Stimulated activated CD8-positive, alpha-beta memory T cell treated with anti-CD3 and anti-CD28 coated beads, Interleukin-7, amount 100 ng/mL, for 48 hours (primary cell): Measurements from ENCODE around the gene ST8SIA2.

Source experiments
- DNase-seq, 2 donors: peaks; one replicate each; pipeline ENCODE4 v3.0.0-alpha.2; 2020; ENCODE audit warnings: low read depth in 1 of 2; ENCODE audit errors: extremely low read depth in 1 of 2

The ST8SIA2 gene, protein sequence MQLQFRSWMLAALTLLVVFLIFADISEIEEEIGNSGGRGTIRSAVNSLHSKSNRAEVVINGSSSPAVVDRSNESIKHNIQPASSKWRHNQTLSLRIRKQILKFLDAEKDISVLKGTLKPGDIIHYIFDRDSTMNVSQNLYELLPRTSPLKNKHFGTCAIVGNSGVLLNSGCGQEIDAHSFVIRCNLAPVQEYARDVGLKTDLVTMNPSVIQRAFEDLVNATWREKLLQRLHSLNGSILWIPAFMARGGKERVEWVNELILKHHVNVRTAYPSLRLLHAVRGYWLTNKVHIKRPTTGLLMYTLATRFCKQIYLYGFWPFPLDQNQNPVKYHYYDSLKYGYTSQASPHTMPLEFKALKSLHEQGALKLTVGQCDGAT

DNA sequence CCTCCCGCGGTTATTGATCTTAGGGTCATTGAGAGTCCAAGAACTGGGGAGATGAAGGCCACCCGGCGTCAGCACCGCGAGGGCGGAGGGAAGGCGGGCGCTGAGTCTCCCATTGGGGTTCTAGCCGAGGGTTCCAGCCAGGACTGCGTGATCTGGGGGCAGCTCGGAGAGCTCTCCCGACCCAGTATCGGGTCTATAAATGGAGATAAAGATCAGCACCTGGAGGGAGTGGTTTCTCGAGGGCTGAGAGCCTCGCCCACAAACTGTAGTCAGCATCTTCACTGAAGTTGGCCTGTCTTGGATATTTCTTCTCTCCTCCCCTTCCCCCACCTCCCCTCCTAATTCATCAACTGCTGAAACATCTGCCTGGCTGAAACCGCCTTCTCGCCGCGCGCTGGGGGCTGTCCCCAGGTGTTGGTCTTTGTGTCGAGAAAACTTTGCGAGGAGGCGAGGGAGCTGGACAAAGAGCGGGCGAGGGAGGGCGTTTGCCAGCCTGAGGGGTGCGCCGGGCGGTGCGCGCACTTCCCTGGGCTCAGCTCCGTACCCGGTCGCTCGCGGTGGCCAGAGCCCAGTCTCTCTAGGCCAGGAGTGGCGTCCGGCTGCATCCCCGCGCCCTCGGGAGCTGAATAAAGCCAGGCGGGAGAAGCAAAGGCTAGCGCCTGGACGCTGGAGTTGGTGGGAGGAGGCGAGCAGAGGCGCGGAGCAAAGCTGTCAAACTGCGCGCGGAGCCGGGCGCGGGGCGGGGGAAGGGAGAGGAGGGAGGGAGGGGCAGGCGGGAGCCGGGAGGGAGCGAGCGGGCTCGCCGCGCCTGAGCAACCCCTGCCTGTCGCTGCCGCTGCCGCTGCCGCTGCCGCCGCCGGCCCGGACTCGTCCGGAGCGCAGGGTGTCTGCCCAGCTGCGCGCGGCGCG lies at the start of gene ST8SIA2:
TSS of gene ST8SIA2 (plus strand) at position 811 of the 909 bp plus-strand sequence. CDS start 184 bp downstream, outside the sequence.
- DNase-seq = no peak

DNA sequence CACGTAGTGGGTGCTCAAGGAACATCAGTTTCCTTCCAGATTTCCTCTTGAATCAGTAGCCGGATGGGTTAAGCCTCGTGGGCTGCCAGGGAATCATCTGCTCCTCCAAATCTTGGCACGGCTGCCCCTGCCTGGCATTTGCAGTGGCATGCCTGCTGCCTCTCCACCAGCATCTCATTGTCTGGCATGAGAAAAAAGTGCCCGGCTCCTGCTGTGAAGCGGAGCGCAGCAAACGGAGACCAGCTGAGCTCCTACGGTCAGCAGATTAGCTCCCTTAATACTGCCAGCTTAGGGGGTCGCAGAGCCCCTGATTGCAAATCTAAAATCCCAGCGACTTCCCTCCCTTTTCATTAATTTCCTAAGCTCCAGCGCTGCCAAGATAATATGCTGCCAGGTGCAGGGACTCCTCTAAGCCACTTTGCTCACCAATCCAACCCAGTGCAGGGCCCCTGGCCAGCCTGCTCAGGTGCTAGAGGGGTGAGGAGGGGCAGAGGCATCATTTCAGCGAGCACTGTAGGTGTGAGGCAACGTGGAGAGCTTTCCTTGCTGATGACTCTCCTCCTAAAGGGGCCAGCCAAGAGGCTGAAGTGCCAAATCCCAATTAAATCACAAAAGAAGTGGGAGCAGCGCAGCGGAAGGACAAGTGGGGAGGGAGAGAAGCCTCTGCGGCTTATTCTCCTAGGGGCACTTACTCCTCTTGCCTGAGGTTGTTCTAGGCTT lies 49.6 kb upstream of the ST8SIA2 start:
- no peak for DNase-seq

DNA sequence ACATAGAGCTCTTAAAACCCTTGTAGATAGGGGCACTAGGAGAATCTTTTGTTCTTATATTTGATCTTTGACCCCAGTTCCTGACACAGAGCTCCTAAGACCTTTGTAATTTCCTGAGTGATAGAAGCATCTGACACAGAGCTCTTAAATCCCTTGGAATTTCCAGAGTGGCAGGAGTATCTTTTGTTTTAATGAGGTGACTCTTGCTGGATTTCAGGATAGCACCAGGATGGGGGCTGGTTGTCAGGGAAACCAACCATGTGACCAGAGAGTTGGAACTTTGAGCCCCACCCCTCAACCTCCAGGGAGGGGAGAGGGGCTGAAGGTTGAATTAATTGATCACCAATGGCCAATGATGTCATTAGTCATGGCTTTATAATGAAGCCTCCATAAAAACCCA lies 47.6 kb upstream of the ST8SIA2 start:
- DNase-seq = no peak

DNA sequence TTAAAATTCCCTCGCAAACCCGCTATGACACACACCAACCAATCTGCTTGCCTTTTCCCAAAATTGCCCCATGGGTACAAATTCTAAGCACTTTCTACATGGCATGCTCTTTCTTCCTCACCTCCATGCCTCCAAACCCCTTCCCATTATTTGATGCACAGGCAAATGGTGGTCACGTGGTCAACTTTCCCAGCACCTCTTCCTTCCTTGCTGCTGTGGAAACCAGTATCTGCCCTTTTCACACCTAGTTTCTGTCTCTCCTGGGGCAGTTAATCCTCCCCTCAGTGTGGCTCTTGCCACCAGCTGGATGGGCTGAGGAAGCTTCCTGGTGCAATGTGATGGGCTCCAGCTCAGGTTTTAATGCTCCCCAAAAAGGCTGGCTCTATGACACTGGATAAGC lies 38.4 kb upstream of the ST8SIA2 start:
- DNase-seq = no peak

DNA sequence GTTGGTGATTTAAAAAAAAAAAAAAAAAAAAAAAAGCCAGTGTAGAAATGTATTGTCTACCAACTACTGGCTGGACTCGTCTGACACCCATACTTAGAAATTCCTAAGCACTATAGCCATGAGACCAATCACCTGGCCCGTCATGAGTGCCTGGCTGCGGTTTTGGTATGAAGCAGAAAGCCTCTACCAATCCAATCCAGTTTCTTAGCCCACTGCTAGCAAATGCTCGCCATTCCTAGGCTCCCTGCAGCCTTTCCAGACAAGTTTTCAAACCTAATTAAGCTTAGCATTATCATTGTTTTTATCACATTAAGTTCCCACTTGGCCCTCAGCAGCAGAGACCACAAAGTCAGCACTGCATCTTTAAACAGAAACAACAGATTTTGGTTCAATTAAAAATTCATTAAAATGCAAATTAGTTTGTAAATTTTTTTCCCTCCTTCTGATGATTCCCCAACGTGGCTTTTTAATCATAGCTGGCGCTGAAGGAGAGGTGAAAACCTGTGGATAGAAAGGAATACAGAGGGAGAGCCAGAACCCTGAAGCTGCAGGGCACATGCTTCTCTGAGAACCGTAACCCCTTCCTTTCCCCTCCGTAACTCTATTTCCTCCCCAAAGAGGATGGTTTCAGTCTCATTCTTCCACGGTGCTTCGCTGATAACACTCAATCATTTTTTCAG lies 32.2 kb upstream of the ST8SIA2 start:
- no peak for DNase-seq

DNA sequence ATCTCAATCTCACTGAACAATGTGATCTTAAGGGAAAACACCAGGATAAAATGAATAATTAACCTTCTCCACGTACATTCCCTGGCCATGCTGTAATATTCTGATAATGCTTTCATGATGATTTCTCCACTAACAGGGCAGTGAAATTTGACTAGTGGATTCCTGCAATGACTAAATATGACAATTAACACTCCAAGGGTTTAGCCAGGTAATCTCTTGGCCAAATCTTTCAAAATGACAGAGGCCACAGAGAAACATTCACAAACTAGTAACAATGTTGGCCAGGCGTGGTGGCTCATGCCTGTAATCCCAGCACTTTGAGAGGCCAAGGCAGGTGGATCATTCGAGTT lies 31.7 kb upstream of the ST8SIA2 start:
- no peak for DNase-seq

DNA sequence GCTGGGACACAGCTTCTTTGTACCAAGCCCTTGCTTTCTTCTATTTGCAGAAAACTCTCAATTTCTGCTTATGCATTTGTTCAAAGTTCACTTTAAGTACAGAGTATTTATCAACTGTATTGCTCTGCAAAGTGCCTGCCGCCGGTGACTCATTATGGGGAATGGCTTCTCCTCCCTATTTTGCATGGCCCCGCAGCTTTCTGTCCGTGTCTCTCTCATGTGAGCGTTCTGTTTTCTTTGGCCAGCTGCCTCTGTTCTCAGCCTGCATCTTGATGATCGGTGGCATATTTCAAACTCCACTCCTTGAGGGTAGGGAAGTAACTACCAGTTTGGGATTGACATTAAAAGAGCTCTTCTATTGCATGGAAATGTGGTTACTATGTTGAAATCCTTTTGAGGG lies 28.6 kb upstream of the ST8SIA2 start:
- no peak for DNase-seq

DNA sequence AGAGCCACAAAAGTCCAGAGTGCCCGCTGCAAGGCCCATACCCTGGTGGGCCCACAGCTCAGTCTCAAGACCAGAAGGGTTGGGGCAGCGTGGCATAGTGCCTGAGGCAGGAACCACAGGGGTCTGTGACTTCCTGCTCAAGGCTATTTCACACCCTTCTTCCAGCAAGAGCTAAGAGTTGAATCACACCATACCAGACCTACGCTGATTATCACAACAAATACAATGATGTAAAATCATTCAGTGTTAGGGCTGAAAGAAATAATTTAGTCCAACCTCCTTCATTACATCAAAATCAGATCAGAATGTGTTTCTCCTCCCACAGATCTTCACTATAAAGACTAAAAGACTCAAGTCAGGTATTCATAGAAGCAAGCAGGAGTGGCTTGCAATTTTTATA lies 27.8 kb upstream of the ST8SIA2 start:
- no peak for DNase-seq

DNA sequence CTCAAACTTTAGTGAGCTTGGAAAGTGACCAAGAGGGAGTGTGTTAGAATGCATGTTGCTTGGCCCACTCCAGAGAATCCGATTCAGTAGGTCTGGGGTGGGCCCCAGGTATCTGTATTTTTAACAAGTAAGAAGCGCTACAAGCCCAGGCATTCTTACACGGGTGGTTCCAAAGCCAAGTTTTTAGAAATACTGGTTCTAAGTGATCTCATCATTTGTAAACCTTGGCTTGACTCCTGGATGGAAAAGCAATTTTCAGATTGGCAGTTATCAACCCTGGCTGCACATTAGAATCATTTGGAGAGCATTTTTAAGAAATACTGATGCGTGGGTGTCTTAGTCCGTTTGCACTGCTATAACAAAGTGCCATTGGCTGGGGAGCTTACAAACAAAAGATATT lies 27.3 kb upstream of the ST8SIA2 start:
- no peak for DNase-seq

DNA sequence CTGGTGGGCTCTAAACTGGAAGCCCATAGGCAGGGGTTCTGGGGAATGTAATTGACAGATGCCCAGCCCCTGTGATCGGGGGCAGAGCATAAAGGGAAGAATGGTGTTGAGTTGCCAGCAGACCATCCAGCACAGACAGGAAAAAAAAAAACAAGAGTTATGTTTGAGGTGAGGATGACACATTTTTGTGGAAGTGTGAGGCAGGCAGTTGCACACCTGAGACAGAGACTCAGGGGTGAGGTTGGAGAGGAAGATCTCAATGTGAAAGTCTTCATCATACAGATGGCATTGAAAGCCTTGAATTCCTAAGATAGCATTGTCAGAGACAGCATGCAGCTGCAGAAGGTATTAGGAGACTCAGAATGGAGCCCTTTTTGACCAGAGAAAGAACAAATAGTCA lies 18.6 kb upstream of the ST8SIA2 start:
- DNase-seq = no peak

DNA sequence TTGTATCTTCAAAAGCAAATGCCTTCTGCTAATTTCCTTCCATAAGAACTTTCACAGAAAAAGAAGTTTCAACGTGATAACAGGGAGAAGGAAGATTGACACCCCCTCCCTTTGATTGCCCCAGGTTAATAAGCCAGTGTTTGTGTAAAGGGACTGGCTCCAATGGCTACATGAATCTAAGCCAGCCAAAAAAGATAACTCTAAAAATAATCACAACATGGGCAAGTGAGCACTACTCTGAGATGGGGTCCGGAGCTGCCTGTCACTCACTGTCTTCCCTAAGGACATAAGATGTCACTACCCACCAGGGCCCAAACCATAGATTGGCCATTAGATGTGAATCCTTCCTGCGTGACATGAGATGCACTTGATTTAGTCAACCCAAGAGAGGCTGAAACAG lies 17.6 kb upstream of the ST8SIA2 start:
- DNase-seq = no peak

DNA sequence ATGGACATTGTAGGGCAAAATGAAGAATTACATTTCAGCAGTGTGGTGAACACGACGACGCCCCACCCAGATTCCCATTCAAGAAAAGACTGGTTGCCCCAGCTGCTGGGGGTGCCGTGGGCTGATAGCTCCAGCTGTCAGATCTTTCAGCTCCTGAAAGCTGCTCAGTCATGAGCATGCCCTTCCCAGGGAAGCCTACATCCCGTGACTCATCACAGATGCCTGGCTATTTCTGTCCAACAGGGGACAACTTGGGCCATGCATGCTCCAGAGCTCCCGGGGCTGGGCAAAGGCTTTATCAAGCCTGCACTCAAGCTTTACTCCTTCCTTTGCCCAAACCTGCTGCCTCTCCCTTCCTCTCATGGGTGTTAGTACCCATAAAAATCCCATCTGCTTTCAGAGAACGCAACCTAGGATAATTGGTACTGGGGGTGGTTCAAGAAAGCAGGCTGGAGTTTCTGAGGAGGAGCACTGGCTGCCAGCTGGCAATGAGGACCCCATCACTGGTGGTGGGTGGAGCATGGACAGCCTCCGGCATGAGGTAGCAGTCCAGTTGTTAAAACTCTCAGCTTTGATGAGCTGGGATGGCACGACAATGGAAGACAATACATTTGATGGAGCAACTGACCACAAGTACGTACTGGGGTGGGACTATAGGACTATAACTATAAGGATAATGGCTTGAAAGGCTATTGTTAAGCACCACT lies 16.4 kb upstream of the ST8SIA2 start:
- DNase-seq = no peak

DNA sequence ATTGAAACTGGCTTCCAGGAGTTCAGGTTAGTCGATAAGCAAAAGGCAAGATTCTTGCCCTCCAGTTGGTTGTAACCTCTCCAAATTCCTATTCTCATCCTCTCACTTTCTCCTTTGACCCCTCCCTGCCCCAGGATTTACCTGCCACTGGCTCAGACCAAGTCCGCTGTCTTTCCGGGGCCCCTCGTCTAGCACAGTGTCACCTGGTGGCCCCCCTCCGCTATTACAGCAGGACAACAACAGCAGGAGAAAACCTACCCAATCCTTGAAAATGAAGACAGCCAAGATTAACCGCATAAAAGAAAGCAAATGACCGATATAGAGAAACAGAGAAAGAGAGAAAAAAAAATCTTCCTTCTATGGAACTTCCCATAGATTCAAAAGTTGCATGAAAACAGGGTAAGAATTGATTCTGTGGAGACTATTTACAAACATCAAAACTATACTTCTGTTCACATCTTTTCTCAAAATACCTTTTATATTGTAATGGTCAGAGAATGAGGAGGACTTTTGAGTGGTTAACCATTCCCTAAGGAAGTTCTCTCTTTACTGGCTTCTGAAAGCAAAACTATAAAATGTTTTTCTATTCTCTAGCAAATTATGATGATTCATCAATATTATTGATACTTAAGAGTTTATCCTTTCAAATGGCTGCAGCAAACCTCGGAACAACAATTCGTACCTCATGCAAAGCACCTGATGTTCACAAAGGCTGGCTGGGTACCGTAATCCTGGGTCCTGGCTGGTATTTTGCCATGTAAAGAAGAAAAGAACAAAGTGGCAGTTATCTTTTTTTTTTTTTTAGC lies 10.0 kb upstream of the ST8SIA2 start:
- no peak for DNase-seq

DNA sequence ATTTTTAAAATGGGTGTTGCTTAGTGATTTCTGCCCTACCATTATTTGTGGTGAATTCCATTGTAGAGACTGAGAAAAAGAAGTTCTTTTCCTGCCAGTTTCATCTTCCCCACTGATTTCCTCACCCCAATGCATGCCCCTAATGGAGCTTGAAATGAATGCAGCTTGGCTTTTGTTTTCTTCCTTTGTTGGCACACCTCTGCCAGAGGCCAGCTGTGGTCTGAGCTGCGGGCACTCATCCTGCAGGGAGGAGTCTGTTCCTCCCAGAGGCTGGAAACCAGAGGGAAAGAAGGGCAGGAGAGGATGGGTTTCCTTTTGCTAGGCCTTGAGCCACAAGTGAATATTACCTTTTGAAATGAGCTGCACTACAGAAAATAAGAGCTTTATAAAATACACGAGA lies 9.3 kb upstream of the ST8SIA2 start:
- no peak for DNase-seq

DNA sequence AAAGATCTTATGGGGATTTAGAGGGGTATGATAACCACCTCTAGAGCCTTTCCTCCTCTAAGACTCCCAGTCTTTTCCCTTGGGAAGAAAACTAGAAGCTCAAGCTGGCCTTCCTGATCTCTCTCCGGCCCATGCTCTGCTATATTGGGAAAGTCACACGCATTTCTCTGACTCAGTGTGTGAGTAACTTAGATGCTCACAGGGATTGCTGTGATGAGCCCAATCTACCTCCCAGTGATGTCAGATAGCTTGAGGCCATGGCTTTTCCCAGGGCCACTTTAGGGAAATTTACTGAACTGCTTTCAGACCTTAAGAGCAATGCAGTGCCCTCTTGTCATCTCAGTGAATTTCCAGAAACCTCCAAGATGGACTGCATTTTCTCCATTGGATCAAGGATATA lies 8.6 kb upstream of the ST8SIA2 start:
- no peak for DNase-seq

DNA sequence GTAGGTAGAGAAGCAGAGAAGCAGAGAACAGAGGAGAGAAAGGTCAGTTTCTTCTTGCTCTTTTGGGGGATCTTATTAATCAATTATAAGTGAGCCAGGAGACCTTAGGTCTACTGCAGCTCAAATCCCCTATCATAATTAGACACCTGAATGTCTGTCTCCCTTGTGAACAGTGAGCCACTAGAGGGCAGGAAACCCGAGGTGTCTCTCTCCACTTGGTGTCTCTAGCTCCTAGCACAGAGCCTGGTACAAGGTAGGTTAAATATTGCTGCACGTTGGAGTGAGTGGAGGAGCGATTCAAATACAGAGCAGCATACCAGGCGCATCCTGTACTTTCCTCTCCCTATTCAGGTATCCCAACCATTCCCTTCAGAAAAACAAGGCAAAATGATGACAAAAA lies 2.0 kb upstream of the ST8SIA2 start:
- DNase-seq = peak in 1 of 2 donors; percentile 25

DNA sequence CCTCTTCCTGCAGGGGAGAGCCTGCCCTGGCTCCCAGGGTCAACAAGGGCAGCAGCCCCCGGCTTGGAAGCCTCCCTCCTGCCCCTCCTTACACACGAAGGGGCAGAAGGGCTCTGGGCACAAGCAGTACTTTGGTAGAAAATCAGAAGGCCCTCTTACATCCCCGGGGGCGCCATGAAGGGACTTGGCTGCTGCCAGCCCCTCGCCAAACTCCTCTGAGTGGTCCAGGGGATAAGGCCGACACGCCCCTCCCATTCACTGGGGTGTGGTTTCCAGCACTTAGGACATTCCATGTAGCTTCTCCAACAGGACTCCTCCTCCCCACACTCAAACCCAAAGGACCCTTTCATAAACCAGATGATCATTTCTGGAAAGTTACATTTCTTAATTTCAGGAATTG lies 1.2 kb upstream of the ST8SIA2 start:
- no peak for DNase-seq

DNA sequence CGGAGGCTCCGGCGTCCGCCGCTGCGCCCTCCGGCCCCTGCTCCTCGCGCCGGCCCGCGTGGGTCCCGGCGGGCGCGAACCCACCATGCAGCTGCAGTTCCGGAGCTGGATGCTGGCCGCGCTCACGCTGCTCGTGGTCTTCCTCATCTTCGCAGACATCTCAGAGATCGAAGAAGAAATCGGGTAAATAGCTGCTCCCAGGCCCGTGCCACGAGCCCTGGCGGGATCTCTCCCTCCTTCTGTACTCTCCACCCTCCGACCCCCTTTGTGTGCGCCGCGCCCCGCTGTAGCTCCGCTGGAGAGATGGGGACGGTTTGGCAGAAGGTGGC lies 263 bp downstream of the ST8SIA2 start:
- no peak for DNase-seq

DNA sequence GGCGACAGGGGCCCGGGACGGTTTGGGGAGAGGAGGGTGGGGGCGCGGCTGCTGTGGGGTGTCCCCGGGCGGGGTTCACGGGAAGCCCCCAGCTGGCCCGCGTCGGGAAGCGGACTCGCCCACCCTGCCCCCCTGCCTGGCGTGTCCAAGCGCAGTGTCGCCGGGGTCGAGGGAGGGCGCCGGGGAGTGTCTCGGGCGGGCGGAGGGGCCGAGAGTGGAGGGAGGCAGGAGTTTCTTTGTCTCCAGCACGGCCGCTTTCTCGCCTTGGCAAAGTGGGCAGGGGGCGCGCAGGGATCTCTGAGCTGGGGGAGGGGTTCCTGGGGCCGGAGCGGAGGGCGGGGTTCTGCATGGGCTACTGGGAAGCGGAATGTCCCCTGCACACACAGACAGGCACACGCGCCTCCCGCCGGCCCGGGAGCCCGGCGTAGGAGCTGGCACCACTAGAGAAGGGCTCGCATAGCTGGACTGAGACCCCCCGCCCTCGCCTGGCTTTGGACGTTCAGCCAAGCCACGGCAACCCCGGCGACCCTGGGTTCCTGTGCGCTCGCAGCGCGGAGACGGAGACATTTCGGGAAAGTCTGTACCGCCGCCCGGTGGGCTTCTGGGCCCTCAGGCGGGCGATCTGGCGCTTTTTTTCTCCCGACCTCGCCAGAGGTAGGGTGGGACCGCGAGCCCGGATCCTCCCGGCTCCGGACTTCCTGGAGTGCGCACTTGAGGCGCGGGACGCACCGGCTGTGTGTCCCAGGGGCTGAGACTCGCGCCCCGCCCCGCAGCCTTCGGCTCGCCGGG lies 822 bp downstream of the ST8SIA2 start:
- no peak for DNase-seq
